Endodermal cell (in vitro differentiated cells): Measurements from ENCODE around the gene C19orf73. TPM values are rescaled to one million over a fixed set of nuclear protein-coding genes. Genes with fewer than 3 reads are reported as not detected.

Experiments used
- DNase-seq: peaks from one replicate; pipeline ENCODE4 v3.0.0-alpha.2; 2017
- H3K27ac ChIP-seq: 2 replicates; pipeline ENCODE4 v1.5.1; 2013; ENCODE audit warnings: mild to moderate bottlenecking, low read depth, low read length, moderate library complexity
- H3K27me3 ChIP-seq: 2 replicates; pipeline ENCODE4 v1.6.1; 2013; ENCODE audit warnings: mild to moderate bottlenecking, low read length, moderate library complexity; ENCODE audit not compliant: insufficient read depth, control insufficient read depth, poor library complexity, severe bottlenecking
- H3K36me3 ChIP-seq: 2 replicates; pipeline ENCODE4 v1.7.0; 2013; ENCODE audit warnings: mild to moderate bottlenecking, low read length, moderate library complexity; ENCODE audit not compliant: control insufficient read depth, insufficient read depth
- H3K4me1 ChIP-seq: one replicate; pipeline ENCODE4 v1.7.0; 2013; ENCODE audit warnings: low read length; ENCODE audit not compliant: control insufficient read depth, insufficient read depth
- H3K4me3 ChIP-seq: 2 replicates; pipeline ENCODE4 v1.5.1; 2013; ENCODE audit warnings: mild to moderate bottlenecking, low read length, moderate library complexity
- H3K9ac ChIP-seq: 2 replicates; pipeline ENCODE4 v1.6.1; 2013; ENCODE audit warnings: mild to moderate bottlenecking, low read length, moderate library complexity; ENCODE audit not compliant: poor library complexity, severe bottlenecking; ENCODE audit errors: extremely low read depth
- H3K9me3 ChIP-seq: 2 replicates; pipeline ENCODE4 v1.6.1; 2013; ENCODE audit warnings: mild to moderate bottlenecking, low read length, moderate library complexity; ENCODE audit not compliant: control insufficient read depth
- H3K27ac Mint-ChIP-seq: 2 replicates; pipeline ENCODE4 v1.8.0; 2020; ENCODE audit warnings: mixed read lengths
- H3K27me3 Mint-ChIP-seq: 2 replicates; pipeline ENCODE4 v1.8.0; 2021; ENCODE audit warnings: mild to moderate bottlenecking, mixed read lengths; ENCODE audit not compliant: insufficient read depth
- H3K36me3 Mint-ChIP-seq: 2 replicates; pipeline ENCODE4 v1.8.0; 2020; ENCODE audit warnings: low read depth, mixed read lengths
- H3K4me1 Mint-ChIP-seq: 2 replicates; pipeline ENCODE4 v1.8.0; 2020; ENCODE audit warnings: mixed read lengths
- H3K4me3 Mint-ChIP-seq: 2 replicates; pipeline ENCODE4 v1.8.0; 2020; ENCODE audit warnings: mild to moderate bottlenecking, moderate library complexity, mixed read lengths
- H3K9me3 Mint-ChIP-seq: 2 replicates; pipeline ENCODE4 v1.8.0; 2020; ENCODE audit warnings: mild to moderate bottlenecking, mixed read lengths
- CTCF ChIP-seq: fragments of 200-600 bp; sonication (generic); conservative IDR thresholded peaks from 2 replicates; pipeline ENCODE4 v1.5.0; 2021; ENCODE audit warnings: antibody characterized with exemption, mild to moderate bottlenecking
- WGBS, 2 experiments: methylation state at CpG; one replicate each; pipeline versions ENCODE4 v1.1.5 to v1.1.7; 2013; ENCODE audit warnings: missing lambda C conversion rate in 2 of 2, mixed read lengths in 1 of 2; ENCODE audit not compliant: insufficient coverage in 1 of 2, insufficient read length in 1 of 2; 5-methylcytosine and 5-hydroxymethylcytosine counted together
- total RNA-seq, 2 donors: library from RNA; stranded (reverse); fragmentation: NEBNext Ultra II Directional in 1 of 2; extraction: Animal tissue kit (Norgen Biotek cat#: 25700) in 1 of 2; gene quantifications; 2 replicates in 1 of 2; 3 replicates in 1 of 2; pipeline ENCODE4 v1.2.1, GENCODE V29; 2021

Gene C19orf73
- total RNA-seq, 2 donors from 2014 or later: 1.9 to 2.5 TPM

GRCh38 chr19:49117677-49118564 lies 1.0 kb downstream of the C19orf73 start:
- no peak for DNase-seq
- Mint-ChIP-seq H3K4me3 (peak overlapping the region; percentile 69), H3K36me3 (peaks cover 4% of the 10 kb centered on the region), H3K27ac (peak overlapping the region; percentile 72), H3K9me3 (no peaks in the 10 kb centered on the region), H3K27me3 (peaks cover 47% of the 10 kb centered on the region), H3K4me1 (peaks cover 11% of the 10 kb centered on the region)
- peaks cover 29% of the 10 kb centered on the region for H3K27me3 ChIP-seq
- peak overlapping the region; percentile 95 for H3K27ac ChIP-seq
- no peaks in the 10 kb centered on the region for H3K4me1 ChIP-seq
- H3K9ac ChIP-seq: peak overlapping the region; percentile 85
- no peak for TF ChIP-seq CTCF
- 89 to 91% methylated on average over 24 to 26 of the region's 26 CpGs for WGBS, 2 experiments
- H3K9me3 ChIP-seq: no peaks in the 10 kb centered on the region
- no peaks in the 10 kb centered on the region for H3K36me3 ChIP-seq
- peak overlapping the region; percentile 81 for H3K4me3 ChIP-seq

- no peak for TF ChIP-seq CTCF
- Mint-ChIP-seq H3K4me1 (peaks cover 13% of the 10 kb centered on the region), H3K27ac (no peak overlapping the region), H3K36me3 (peaks cover 4% of the 10 kb centered on the region), H3K9me3 (no peaks in the 10 kb centered on the region), H3K27me3 (peaks cover 35% of the 10 kb centered on the region), H3K4me3 (peak overlapping the region; percentile 69)
- Histone ChIP-seq H3K4me3 (no peak overlapping the region), H3K9me3 (no peaks in the 10 kb centered on the region), H3K27me3 (peaks cover 20% of the 10 kb centered on the region), H3K4me1 (no peaks in the 10 kb centered on the region), H3K9ac (no peak overlapping the region), H3K27ac (no peak overlapping the region), H3K36me3 (no peaks in the 10 kb centered on the region)
- DNase-seq: no peak
- WGBS, 2 experiments: 100% methylated on average over 1 of the region's 1 CpG; no CpG with 5 or more reads in 1 of the 2 experiments
These were observed 2.4 kb downstream of the C19orf73 start for GRCh38 chr19:49116544-49116943.

- H3K9ac ChIP-seq: no peak overlapping the region
- peak; percentile 88 for DNase-seq
- no peak overlapping the region for H3K27ac ChIP-seq
- Mint-ChIP-seq H3K4me3 (peak overlapping the region; percentile 57), H3K4me1 (peaks cover 13% of the 10 kb centered on the region), H3K9me3 (no peaks in the 10 kb centered on the region), H3K27ac (peak overlapping the region; percentile 35), H3K27me3 (peaks cover 20% of the 10 kb centered on the region), H3K36me3 (peaks cover 4% of the 10 kb centered on the region)
- peak overlapping the region; percentile 75 for H3K4me3 ChIP-seq
- 8 to 12% methylated on average over 28 to 68 of the region's 68 CpGs for WGBS, 2 experiments
- peaks cover 5% of the 10 kb centered on the region for H3K27me3 ChIP-seq
- TF ChIP-seq CTCF: no peak
- H3K9me3 ChIP-seq: no peaks in the 10 kb centered on the region
- H3K4me1 ChIP-seq: no peaks in the 10 kb centered on the region
- peaks cover 2% of the 10 kb centered on the region for H3K36me3 ChIP-seq
These were observed 4.1 kb downstream of the C19orf73 start for GRCh38 chr19:49114630-49115363.
